ENCODE data around the gene LRRFIP1. TPM values are rescaled to one million over a fixed set of nuclear protein-coding genes. Genes with fewer than 3 reads are reported as not detected.
A peak's percentile ranks its signal among the peaks of the same experiment; 100 is the strongest.

LRRFIP1 gene
- total RNA-seq, 6 experiments from 2014 or later, result 29.4 to 56.3 (median 49.7) TPM

GRCh38 chr2:237693291-237693994 lies 66.1 kb downstream of the LRRFIP1 start:
- ATAC-seq, result no peak
- no peaks in the 10 kb centered on the region for H3K9me3 ChIP-seq
- H3K27ac ChIP-seq, result peak overlapping the region in 2 of 3 donors; percentile 89 to 97
- no peaks in the 10 kb centered on the region for H3K36me3 ChIP-seq
- H3K27me3 ChIP-seq, result no peaks in the 10 kb centered on the region
- DNase-seq, result no peak
- 26% methylated on average over 6 of the region's 6 CpGs for WGBS (ENCODE audit: insufficient coverage, low coverage, low lambda C conversion rate, missing lambda C conversion rate)
- peak overlapping the region; percentile 67 to 91 (median 72) for H3K4me3 ChIP-seq
- TF ChIP-seq POLR2A (IDR thresholded peaks at IDR 0.05) (no peak), CTCF (IDR thresholded peaks at IDR 0.05) (no peak)
- intact Hi-C loops (cut with DNase I), result loop anchor here (10.0 kb wide), 1 partner anchor 51 kb away; no protein-coding TSS in a partner anchor
- H3K4me1 ChIP-seq, result peaks cover 0 to 39% (median 2%) of the 10 kb centered on the region in 4 donors

DNA sequence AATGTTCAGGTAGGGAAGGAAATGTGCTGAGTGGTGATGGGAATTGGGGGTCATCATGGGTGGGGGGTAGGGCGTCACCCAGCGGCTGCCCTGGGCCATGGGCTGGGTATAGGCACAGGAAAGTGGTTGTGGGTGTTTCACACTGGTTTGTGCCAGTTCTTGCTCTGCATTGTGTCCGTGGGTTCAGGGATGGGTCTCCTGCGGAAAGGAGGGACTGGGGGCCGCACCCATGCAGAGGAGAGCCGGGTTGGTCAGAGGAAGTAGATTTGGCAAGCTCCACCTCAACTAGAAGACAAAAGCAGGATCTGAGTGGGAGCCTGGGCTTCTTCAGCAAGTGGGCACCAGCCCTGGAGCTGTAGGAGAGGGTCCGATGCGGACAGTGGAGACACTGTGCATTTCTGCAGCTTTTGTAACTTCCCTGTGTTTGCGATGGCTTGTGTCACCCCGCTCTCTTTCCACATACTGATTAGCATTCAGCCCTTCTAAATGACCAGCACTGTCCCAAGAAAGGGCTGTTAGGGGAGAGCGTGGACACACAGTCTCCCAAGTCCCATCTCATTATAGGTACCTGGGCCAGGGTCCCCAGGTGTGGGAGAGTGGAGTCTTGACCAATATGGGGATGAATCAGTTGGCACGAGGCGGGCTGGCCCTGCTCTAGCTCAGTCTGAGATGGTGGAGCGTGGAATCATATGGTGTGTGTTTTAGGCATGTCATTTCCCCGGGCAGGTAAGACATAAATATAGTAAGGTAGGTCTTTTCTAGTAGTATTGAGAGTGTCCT lies 67.2 kb downstream of the LRRFIP1 start:
- Histone ChIP-seq H3K4me1 (peaks cover 0 to 39% (median 2%) of the 10 kb centered on the region in 4 donors), H3K4me3 (no peak overlapping the region), H3K36me3 (no peaks in the 10 kb centered on the region), H3K27ac (peak overlapping the region in 2 of 3 donors; percentile 20 to 97), H3K27me3 (no peaks in the 10 kb centered on the region), H3K9me3 (no peaks in the 10 kb centered on the region)
- TF ChIP-seq CTCF (IDR thresholded peaks at IDR 0.05) (no peak), POLR2A (IDR thresholded peaks at IDR 0.05) (no peak)
- intact Hi-C loops (cut with DNase I), result loop anchor here (10.0 kb wide), 1 partner anchor 50 kb away; no protein-coding TSS in a partner anchor
- DNase-seq (no peak), ATAC-seq (no peak)
- 53% methylated on average over 11 of the region's 15 CpGs for WGBS (ENCODE audit: insufficient coverage, low coverage, low lambda C conversion rate, missing lambda C conversion rate)

DNA sequence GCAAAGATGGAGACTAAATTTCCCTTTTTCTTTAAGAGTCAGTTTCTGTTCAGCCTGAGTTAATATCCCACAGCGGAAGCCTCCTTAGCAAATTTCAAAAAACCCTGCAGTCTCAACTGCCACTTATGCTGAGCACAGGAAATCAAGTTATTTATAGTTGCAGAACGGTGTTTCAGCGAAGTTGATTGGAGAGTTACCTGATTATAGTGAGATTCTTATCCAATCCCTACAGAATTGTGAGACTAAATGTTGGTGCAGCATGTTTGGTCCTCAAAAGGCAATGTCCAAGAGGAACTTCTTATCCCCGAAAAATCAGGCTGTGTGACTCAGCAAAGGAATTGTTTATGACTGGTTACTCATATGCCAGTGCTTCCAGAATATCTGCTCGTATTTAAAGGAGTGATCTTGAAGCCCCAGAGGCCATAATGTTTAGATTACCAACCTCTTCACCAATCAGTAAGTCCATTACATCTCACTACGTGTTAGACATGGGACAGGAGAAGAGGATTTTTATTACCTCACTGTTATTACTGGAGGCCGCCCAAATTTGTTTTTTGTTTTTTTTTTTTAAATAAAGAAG lies 67.9 kb downstream of the LRRFIP1 start:
- H3K27me3 ChIP-seq, result no peaks in the 10 kb centered on the region
- peaks cover 0 to 40% (median 2%) of the 10 kb centered on the region in 4 donors for H3K4me1 ChIP-seq
- intact Hi-C loops (cut with DNase I), result loop anchor here (10.0 kb wide), 1 partner anchor 50 kb away; no protein-coding TSS in a partner anchor
- 43% methylated on average over 7 of the region's 7 CpGs for WGBS (ENCODE audit: insufficient coverage, low coverage, low lambda C conversion rate, missing lambda C conversion rate)
- H3K4me3 ChIP-seq, result no peak overlapping the region
- DNase-seq (no peak), ATAC-seq (no peak)
- no peaks in the 10 kb centered on the region for H3K36me3 ChIP-seq
- peak; percentile 12 for TF ChIP-seq POLR2A (IDR thresholded peaks at IDR 0.05)
- no peak for TF ChIP-seq CTCF (IDR thresholded peaks at IDR 0.05)
- no peaks in the 10 kb centered on the region for H3K9me3 ChIP-seq
- H3K27ac ChIP-seq, result peak overlapping the region in 2 of 3 donors; percentile 20 to 97

- Histone ChIP-seq H3K4me3 (no peak overlapping the region), H3K9me3 (no peaks in the 10 kb centered on the region), H3K27ac (peak overlapping the region in 1 of 3 donors; percentile 20), H3K4me1 (peaks cover 0 to 49% (median 2%) of the 10 kb centered on the region in 4 donors), H3K36me3 (no peaks in the 10 kb centered on the region), H3K27me3 (no peaks in the 10 kb centered on the region)
- no peak for DNase-seq
- intact Hi-C loops (cut with DNase I), result loop anchor here (10.0 kb wide), 1 partner anchor 48 kb away; no protein-coding TSS in a partner anchor
- WGBS (ENCODE audit: insufficient coverage, low coverage, low lambda C conversion rate, missing lambda C conversion rate), result 29% methylated on average over 4 of the region's 5 CpGs
- TF ChIP-seq POLR2A (IDR thresholded peaks at IDR 0.05) (no peak), CTCF (IDR thresholded peaks at IDR 0.05) (no peak)
- ATAC-seq, result no peak
These were observed 69.1 kb downstream of the LRRFIP1 start for GRCh38 chr2:237696461-237696860.
